Astrocyte (in vitro differentiated cells and primary cell): ENCODE measurements around the gene VEGFB. TPM values are rescaled to one million over a fixed set of nuclear protein-coding genes. Genes with fewer than 3 reads are reported as not detected.

Experiments
- DNase-seq: peaks from one replicate; pipeline ENCODE4 v3.0.0-alpha.2; 2010; ENCODE audit warnings: low read depth
- FAIRE-seq: peaks from 2 replicates; lab custom pipeline; 2011; peaks lifted over from hg19 to GRCh38; lab: Jason Lieb, UNC
- H2AFZ ChIP-seq: 2 replicates; pipeline ENCODE4 v1.6.0; 2012; ENCODE audit warnings: low read depth, low read length, inconsistent platforms
- H3K27ac ChIP-seq: 2 replicates; pipeline ENCODE4 v1.5.1; 2011; ENCODE audit warnings: low read depth, low read length, inconsistent platforms
- H3K27me3 ChIP-seq: 2 replicates; pipeline ENCODE4 v1.6.0; 2011; ENCODE audit warnings: low read length, inconsistent platforms; ENCODE audit not compliant: insufficient read depth
- H3K36me3 ChIP-seq: 2 replicates; pipeline ENCODE4 v1.5.1; 2011; ENCODE audit warnings: low read length, inconsistent platforms; ENCODE audit not compliant: insufficient read depth
- H3K4me1 ChIP-seq: 2 replicates; pipeline ENCODE4 v1.5.1; 2011; ENCODE audit warnings: low read length, inconsistent platforms; ENCODE audit not compliant: insufficient read depth
- H3K4me2 ChIP-seq: 2 replicates; pipeline ENCODE4 v1.6.0; 2012; ENCODE audit warnings: low read length, inconsistent platforms
- H3K4me3 ChIP-seq: 2 replicates; pipeline ENCODE4 v1.5.1; 2011; ENCODE audit warnings: low read depth, mild to moderate bottlenecking, low read length, inconsistent platforms; ENCODE audit not compliant: insufficient read depth
- H3K79me2 ChIP-seq: 2 replicates; pipeline ENCODE4 v1.6.0; 2012; ENCODE audit warnings: mild to moderate bottlenecking, low read length, inconsistent platforms; ENCODE audit not compliant: insufficient read depth
- H3K9ac ChIP-seq: 2 replicates; pipeline ENCODE4 v1.6.0; 2012; ENCODE audit warnings: mild to moderate bottlenecking, low read length, inconsistent platforms
- H3K9me3 ChIP-seq: 2 replicates; pipeline ENCODE4 v1.5.1; 2012; ENCODE audit warnings: low read depth, mild to moderate bottlenecking, low read length, inconsistent platforms; ENCODE audit not compliant: insufficient read depth
- H4K20me1 ChIP-seq: 2 replicates; pipeline ENCODE4 v1.6.0; 2012; ENCODE audit warnings: low read length, inconsistent platforms; ENCODE audit not compliant: insufficient read depth
- H3K27ac Mint-ChIP-seq: one replicate; pipeline ENCODE4 v1.8.0; 2021; ENCODE audit warnings: mild to moderate bottlenecking, mixed read lengths; ENCODE audit not compliant: unreplicated experiment
- H3K27me3 Mint-ChIP-seq: one replicate; pipeline ENCODE4 v1.8.0; 2021; ENCODE audit warnings: low read depth, mixed read lengths; ENCODE audit not compliant: unreplicated experiment
- H3K36me3 Mint-ChIP-seq: one replicate; pipeline ENCODE4 v1.8.0; 2021; ENCODE audit warnings: low read depth, mixed read lengths; ENCODE audit not compliant: unreplicated experiment
- H3K4me1 Mint-ChIP-seq: one replicate; pipeline ENCODE4 v1.8.0; 2021; ENCODE audit warnings: low read depth, mixed read lengths; ENCODE audit not compliant: unreplicated experiment
- H3K4me3 Mint-ChIP-seq: one replicate; pipeline ENCODE4 v1.8.0; 2021; ENCODE audit warnings: mild to moderate bottlenecking, moderate library complexity, mixed read lengths; ENCODE audit not compliant: unreplicated experiment
- H3K9me3 Mint-ChIP-seq: one replicate; pipeline ENCODE4 v1.8.0; 2021; ENCODE audit warnings: mild to moderate bottlenecking, mixed read lengths; ENCODE audit not compliant: unreplicated experiment
- EZH2 ChIP-seq: IDR thresholded peaks from 2 replicates; pipeline ENCODE4 v1.6.1; 2012; ENCODE audit warnings: mild to moderate bottlenecking, low read length, inconsistent platforms; ENCODE audit not compliant: insufficient read depth
- total RNA-seq: library from RNA; stranded (reverse); gene quantifications from 2 replicates; pipeline ENCODE4 v1.2.1, GENCODE V29; 2021
- TF ChIP-seq, protein P1 (sequence below): IDR thresholded peaks from 2 replicates; pipeline ENCODE4 v1.5.1; 2011; ENCODE audit warnings: low read depth, mild to moderate bottlenecking, inconsistent platforms, low read length, moderate library complexity; ENCODE audit not compliant: insufficient read depth

VEGFB gene
- total RNA-seq, 1 donor from 2014 or later, result 30.4 TPM

GRCh38 chr11:64230171-64230984, 4.0 kb upstream of the VEGFB start, which contains the start of gene DNAJC4:
Gene DNAJC4, plus strand, starts transcription at chr11:64230548. Its CDS starts 307 bp downstream, at chr11:64230855.
- peak within 1 kb of the TSS; percentile 85 for H3K4me3 Mint-ChIP-seq
- Histone ChIP-seq H3K27ac (peak within 1 kb of the TSS; percentile 56), H3K4me1 (peaks cover 32% of the 10 kb centered on the region), H3K36me3 (no peaks in the 10 kb centered on the region), H3K79me2 (peaks cover 31% of the 10 kb centered on the region), H3K9ac (peak within 1 kb of the TSS; percentile 85), H3K4me3 (peak within 1 kb of the TSS; percentile 74), H4K20me1 (peaks cover 6% of the 10 kb centered on the region), H3K9me3 (no peaks in the 10 kb centered on the region), H2AFZ (peak within 1 kb of the TSS; percentile 84), H3K27me3 (no peaks in the 10 kb centered on the region), H3K4me2 (peak within 1 kb of the TSS; percentile 100)
- TF ChIP-seq, protein P1, sequence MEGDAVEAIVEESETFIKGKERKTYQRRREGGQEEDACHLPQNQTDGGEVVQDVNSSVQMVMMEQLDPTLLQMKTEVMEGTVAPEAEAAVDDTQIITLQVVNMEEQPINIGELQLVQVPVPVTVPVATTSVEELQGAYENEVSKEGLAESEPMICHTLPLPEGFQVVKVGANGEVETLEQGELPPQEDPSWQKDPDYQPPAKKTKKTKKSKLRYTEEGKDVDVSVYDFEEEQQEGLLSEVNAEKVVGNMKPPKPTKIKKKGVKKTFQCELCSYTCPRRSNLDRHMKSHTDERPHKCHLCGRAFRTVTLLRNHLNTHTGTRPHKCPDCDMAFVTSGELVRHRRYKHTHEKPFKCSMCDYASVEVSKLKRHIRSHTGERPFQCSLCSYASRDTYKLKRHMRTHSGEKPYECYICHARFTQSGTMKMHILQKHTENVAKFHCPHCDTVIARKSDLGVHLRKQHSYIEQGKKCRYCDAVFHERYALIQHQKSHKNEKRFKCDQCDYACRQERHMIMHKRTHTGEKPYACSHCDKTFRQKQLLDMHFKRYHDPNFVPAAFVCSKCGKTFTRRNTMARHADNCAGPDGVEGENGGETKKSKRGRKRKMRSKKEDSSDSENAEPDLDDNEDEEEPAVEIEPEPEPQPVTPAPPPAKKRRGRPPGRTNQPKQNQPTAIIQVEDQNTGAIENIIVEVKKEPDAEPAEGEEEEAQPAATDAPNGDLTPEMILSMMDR, result no peak
- no peak for TF ChIP-seq EZH2
- DNase-seq (peak; percentile 76), FAIRE-seq (no peak)
- H3K9me3 Mint-ChIP-seq, result no peaks in the 10 kb centered on the region
- peaks cover 10% of the 10 kb centered on the region for H3K4me1 Mint-ChIP-seq
- H3K36me3 Mint-ChIP-seq, result no peaks in the 10 kb centered on the region
- H3K27me3 Mint-ChIP-seq, result no peaks in the 10 kb centered on the region
- H3K27ac Mint-ChIP-seq, result peak within 1 kb of the TSS; percentile 53

DNA sequence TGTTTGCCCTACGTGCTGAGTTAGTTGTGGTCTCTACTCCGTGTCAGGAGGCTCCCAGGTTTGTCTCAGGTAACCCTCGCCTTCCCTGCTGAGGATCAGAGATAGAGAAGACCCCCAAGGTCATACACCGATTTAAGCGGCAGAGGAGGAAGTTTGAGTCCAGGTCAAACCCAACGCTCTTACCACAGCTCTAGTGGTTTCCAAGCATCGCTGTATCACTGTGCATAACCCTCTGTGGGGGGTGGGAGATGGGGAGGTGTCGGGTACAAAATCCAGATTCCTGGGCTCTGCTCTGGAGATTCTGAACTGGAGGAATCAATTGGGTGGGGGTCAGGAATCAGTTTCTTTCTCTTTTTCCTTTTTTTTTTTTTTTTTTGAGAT, 3.4 kb upstream of the VEGFB start:
- Histone ChIP-seq H4K20me1 (peaks cover 12% of the 10 kb centered on the region), H3K27ac (no peak overlapping the region), H3K4me2 (peak overlapping the region; percentile 100), H3K27me3 (no peaks in the 10 kb centered on the region), H3K9me3 (no peaks in the 10 kb centered on the region), H2AFZ (peak overlapping the region; percentile 84), H3K79me2 (peaks cover 27% of the 10 kb centered on the region), H3K36me3 (no peaks in the 10 kb centered on the region), H3K9ac (peak overlapping the region; percentile 85), H3K4me3 (peak overlapping the region; percentile 74), H3K4me1 (peaks cover 33% of the 10 kb centered on the region)
- Mint-ChIP-seq H3K27me3 (no peaks in the 10 kb centered on the region), H3K36me3 (no peaks in the 10 kb centered on the region), H3K27ac (peak overlapping the region; percentile 34), H3K9me3 (no peaks in the 10 kb centered on the region), H3K4me3 (peak overlapping the region; percentile 85), H3K4me1 (peaks cover 10% of the 10 kb centered on the region)
- no peak for FAIRE-seq
- DNase-seq, result no peak
- no peak for TF ChIP-seq EZH2
- TF ChIP-seq, protein P1, result no peak

GRCh38 chr11:64231546-64231945, 2.8 kb upstream of the VEGFB start:
- no peaks in the 10 kb centered on the region for H3K9me3 ChIP-seq
- peaks cover 24% of the 10 kb centered on the region for H3K79me2 ChIP-seq
- H2AFZ ChIP-seq, result no peak overlapping the region
- no peaks in the 10 kb centered on the region for H3K36me3 ChIP-seq
- peaks cover 10% of the 10 kb centered on the region for H3K4me1 Mint-ChIP-seq
- H3K27me3 Mint-ChIP-seq, result no peaks in the 10 kb centered on the region
- peaks cover 31% of the 10 kb centered on the region for H3K4me1 ChIP-seq
- H3K27ac Mint-ChIP-seq, result no peak overlapping the region
- H3K9me3 Mint-ChIP-seq, result no peaks in the 10 kb centered on the region
- FAIRE-seq (no peak), DNase-seq (no peak)
- H3K27ac ChIP-seq, result no peak overlapping the region
- H3K4me2 ChIP-seq, result peak overlapping the region; percentile 100
- H3K9ac ChIP-seq, result no peak overlapping the region
- TF ChIP-seq EZH2, result no peak
- no peaks in the 10 kb centered on the region for H3K27me3 ChIP-seq
- peak overlapping the region; percentile 85 for H3K4me3 Mint-ChIP-seq
- H3K4me3 ChIP-seq, result no peak overlapping the region
- H4K20me1 ChIP-seq, result peaks cover 14% of the 10 kb centered on the region
- H3K36me3 Mint-ChIP-seq, result no peaks in the 10 kb centered on the region
